ENCODE results near the gene CEP55.

Gene CEP55

GRCh38 chr10:93566435-93567276 is 70.2 kb downstream of the CEP55 start, which contains the start of gene FFAR4:
TSS of gene FFAR4 (plus strand) at chr10:93566665. CDS start at chr10:93566721, 56 bp downstream.
- peak; percentile 54 for DNase-seq (ENCODE audit: low spot score)

DNA sequence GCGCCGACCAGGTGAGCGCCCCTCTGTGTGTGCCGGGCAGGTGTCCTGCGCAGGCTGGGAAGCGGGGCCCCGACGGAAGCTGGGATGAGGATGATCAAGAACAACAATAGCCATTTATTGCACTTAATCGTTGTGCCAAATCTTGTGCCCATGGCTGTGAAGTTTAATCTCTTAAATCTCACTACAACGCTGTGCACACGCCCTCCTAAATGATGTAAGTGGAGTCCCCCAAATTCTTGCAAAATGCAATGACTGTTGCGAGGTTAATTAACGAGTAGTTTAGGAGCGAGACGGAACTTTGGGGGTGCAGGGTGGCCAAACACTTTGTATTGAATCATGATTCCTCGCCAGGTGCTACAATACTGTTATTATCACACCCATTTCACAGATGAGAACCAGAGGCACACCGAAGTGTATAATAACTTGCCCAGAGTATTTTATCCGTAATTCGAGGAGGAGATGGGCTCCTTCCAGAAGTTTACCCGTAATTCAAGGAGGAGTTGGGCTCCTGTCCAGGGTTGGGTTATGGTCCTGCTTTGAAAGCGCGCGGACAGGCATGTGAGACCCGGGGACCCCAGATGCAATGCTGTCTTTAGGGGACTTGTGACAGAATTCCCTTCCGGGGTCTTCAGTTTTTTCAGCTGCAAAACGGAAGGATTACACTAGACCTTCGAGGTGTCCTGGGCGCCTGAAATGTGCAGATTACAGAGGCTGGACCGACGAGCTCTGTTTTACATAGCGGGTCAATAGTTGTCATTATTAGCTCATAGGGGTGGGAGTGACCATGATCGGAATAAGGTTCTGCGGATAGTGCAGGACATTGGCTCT is 71.1 kb downstream of the CEP55 start:
- no peak for DNase-seq (ENCODE audit: low spot score)

DNA sequence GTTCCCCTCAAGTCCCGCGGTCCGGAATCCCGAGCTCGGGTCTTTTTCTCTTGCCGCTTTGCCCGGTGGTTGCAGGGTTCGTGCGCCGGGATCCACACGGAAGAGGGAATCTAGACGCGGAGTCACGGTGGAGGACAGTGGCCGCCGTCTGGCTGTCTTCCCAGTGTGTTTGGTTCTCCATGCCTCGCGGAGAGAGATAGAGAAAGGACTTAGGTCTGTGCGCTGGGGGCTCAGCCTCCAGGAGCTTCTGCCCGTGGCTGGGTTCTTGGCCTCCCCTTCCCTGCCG is 71.6 kb downstream of the CEP55 start:
- DNase-seq (ENCODE audit: low spot score) = no peak

GRCh38 chr10:93570383-93570782 is 74.0 kb downstream of the CEP55 start:
- no peak for DNase-seq (ENCODE audit: low spot score)

GRCh38 chr10:93572606-93573005 is 76.2 kb downstream of the CEP55 start:
- DNase-seq (ENCODE audit: low spot score) = no peak

DNA sequence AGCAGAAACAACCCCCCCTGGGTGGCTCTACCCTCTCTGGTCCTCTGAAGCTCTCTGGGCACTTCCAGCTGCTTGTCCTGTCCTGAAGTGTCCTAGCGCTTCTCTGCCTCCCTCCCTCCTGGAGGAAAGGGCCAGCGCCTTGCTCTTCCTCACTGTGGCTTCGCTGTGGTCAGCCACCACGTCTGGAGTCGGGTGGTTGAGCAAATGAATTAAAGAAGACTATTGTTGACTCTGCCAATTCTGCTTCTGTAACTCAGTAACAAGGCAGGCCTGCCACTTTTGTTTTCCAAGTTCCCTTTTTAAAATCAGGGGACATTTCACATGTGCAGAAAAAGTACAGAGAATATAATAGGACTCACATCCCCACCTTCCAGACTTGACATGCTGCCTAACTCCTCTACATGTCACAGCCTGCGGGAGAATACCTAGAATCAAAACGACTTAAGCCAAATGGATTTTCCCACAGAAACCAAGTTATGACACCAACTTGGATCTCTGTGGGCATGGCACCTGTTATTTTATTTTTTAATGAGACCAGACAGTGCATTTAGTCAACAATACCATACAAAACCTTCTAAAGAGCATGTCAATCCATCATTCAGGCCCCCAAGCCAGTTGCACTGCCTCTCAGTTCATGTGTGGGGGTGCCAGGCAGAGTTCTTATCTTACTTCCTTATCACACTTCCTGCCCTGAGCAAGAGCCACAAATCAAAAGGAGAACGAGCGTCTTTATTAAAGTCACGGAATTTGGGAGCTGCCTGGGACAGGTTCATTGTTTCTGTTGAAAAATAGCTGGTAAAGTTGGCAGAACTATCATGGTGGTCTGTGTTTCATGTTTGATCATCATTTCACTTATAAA is 76.9 kb downstream of the CEP55 start:
- DNase-seq (ENCODE audit: low spot score) = peak; percentile 19

DNA sequence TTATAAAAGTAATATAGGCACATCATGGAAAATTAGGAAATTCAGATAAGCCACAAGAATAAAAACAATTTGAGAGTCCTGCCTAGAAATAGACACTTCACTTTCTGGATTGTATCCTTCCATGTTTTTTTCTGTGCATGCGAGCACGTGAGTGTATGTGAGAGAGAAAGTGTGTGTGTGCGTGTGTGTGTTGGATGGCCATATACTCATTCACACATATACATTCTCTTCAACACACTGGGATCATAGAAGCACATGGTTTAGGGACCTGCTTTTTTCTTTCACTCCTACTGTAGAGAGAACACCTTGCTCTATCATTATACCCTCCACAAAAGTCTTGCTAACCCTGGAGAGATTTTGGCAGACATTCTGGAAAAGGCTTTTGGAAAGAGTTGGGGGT is 77.5 kb downstream of the CEP55 start:
- no peak for DNase-seq (ENCODE audit: low spot score)

DNA sequence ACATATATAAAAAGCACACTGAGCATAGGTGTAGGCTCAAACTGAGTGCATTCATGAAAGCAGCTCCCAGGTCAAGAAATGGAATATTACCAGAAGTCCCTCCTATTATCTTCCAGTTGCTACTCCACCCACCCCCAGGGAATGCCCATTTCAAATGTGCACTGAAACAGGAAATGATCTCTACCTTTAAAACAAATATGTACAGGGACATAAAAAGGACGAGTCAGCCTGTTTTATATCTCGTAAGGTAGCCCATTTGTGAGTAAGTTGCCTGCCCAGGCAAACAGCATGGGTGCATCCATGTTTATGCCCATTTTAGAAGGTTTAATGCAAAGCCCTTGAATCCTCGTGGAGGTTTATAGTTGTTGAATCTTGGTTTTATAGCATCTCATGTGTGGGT is 80.5 kb downstream of the CEP55 start:
- DNase-seq (ENCODE audit: low spot score) = peak; percentile 56

DNA sequence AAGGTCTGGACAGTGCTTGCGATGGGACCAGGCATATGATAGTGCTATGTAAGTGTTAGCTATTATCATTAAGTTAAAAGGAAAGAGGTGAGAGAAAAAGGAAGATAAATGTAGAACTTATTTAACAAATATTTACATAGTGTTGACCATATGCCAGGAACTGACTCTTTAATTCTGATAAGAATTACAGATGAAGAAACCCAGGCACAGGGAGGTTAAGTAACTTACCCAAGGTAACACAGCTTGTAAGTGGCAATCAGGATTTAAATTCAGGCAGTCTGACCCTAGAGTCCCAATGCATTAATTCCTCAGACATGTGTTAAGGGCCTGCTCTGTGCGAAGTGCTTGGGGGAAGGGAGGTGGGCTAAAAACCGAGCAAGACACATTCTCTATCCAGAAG is 81.2 kb downstream of the CEP55 start:
- DNase-seq (ENCODE audit: low spot score) = no peak
